Astrocyte of the spinal cord (primary cell): Measurements from ENCODE around the gene DISC1.
"Not testable (repeated sequence)": the region's sequence is repeated elsewhere in the genome, so short reads cannot be mapped to it uniquely, and the experiment has no call there.

ENCODE experiments used
- DNase-seq: peaks from one replicate; pipeline ENCODE4 v3.0.0; 2011; ENCODE audit warnings: low read depth, low spot score
- H3K4me3 ChIP-seq: 2 replicates; pipeline ENCODE4 v1.5.1; 2011; ENCODE audit warnings: low read depth, mild to moderate bottlenecking, low read length, moderate library complexity
- CTCF ChIP-seq: IDR thresholded peaks from 2 replicates; pipeline ENCODE4 v1.5.1; 2012; ENCODE audit warnings: low read depth, mild to moderate bottlenecking, low read length, inconsistent platforms
- in situ Hi-C: cut with HindIII; loops from 2 replicates; pipeline ENCODE4 v1.10.0; 2017; ENCODE audit warnings: low sequenced_read_pairs

The DISC1 gene

GRCh38 chr1:231724041-231724440 is 97.5 kb downstream of the DISC1 start:
- in situ Hi-C loops, result no loop called here
- TF ChIP-seq CTCF, result no peak
- H3K4me3 ChIP-seq, result no peak overlapping the region
- no peak for DNase-seq

GRCh38 chr1:231724876-231725647 is 98.5 kb downstream of the DISC1 start:
- no peak overlapping the region for H3K4me3 ChIP-seq
- peak; percentile 45 for TF ChIP-seq CTCF
- peak; percentile 47 for DNase-seq
- in situ Hi-C loops, result no loop called here

- in situ Hi-C loops, result no loop called here
- no peak overlapping the region for H3K4me3 ChIP-seq
- DNase-seq, result no peak
- no peak for TF ChIP-seq CTCF
Measured at GRCh38 chr1:231727171-231727570, 100.6 kb downstream of the DISC1 start.

- H3K4me3 ChIP-seq, in situ Hi-C loops, DNase-seq: not testable (repeated sequence)
Measured at GRCh38 chr1:231728987-231729386, 102.4 kb downstream of the DISC1 start.

- TF ChIP-seq CTCF, result no peak
- H3K4me3 ChIP-seq, result no peak overlapping the region
- DNase-seq, result no peak
- in situ Hi-C loops, result no loop called here
Measured at GRCh38 chr1:231729544-231729943, 103.0 kb downstream of the DISC1 start.

- no peak for TF ChIP-seq CTCF
- no peak overlapping the region for H3K4me3 ChIP-seq
- DNase-seq, result no peak
- in situ Hi-C loops, result no loop called here
Measured at GRCh38 chr1:231731268-231731667, 104.7 kb downstream of the DISC1 start.

- no peak overlapping the region for H3K4me3 ChIP-seq
- in situ Hi-C loops, result no loop called here
- no peak for TF ChIP-seq CTCF
- DNase-seq, result no peak
Measured at GRCh38 chr1:231733063-231733462, 106.5 kb downstream of the DISC1 start.
